Panc1 (cell line): ENCODE data around the gene SPO11. TPM values are rescaled to one million over a fixed set of nuclear protein-coding genes. Genes with fewer than 3 reads are reported as not detected.

Experiments
- ATAC-seq: fragments of 200-7000 bp; cut with Tn5 transposase; 2 replicates; pipeline ENCODE4 v1.9.1; 2020; ENCODE audit warnings: mild to moderate bottlenecking, moderate library complexity
- BruUV-seq: library from RNA; stranded (reverse); fragments of 400-500 nt; replicated peaks from 2 replicates; lab custom pipeline; 2021; lab: Mats Ljungman, UMichigan
- CTCF ChIA-PET: fragments of 300-600 bp; sonication (Branson Sonifier 250); formaldehyde crosslinking; loops from one replicate; lab custom pipeline; 2022; ENCODE audit warnings: antibody characterized with exemption; lab: Charles Lee
- POLR2A ChIA-PET: fragments of 300-600 bp; sonication (Branson Sonifier 250); formaldehyde crosslinking; loops from one replicate; lab custom pipeline; 2022; ENCODE audit warnings: antibody characterized with exemption; lab: Charles Lee
- DNase-seq: peaks from one replicate; pipeline ENCODE4 v3.0.0-alpha.2; 2010; ENCODE audit warnings: low read depth, low spot score
- H3K27ac ChIP-seq: 2 replicates; pipeline ENCODE4 v1.5.1; 2011; ENCODE audit warnings: mild to moderate bottlenecking, low read length, inconsistent platforms
- H3K27me3 ChIP-seq: fragments of 200-500 bp; sonication (Bioruptor generic); 2 replicates; pipeline ENCODE4 v1.6.0; 2014; ENCODE audit warnings: low read length, inconsistent platforms; ENCODE audit not compliant: control insufficient read depth, insufficient read depth
- H3K36me3 ChIP-seq: fragments of 200-500 bp; sonication (Bioruptor generic); 2 replicates; pipeline ENCODE4 v1.5.1; 2014; ENCODE audit warnings: inconsistent platforms, mild to moderate bottlenecking, low read length, moderate library complexity; ENCODE audit not compliant: control insufficient read depth, insufficient read depth
- H3K4me1 ChIP-seq: 2 replicates; pipeline ENCODE4 v1.5.1; 2011; ENCODE audit warnings: inconsistent platforms, mild to moderate bottlenecking, low read length, moderate library complexity; ENCODE audit not compliant: control insufficient read depth, insufficient read depth
- H3K4me3 ChIP-seq, 2 experiments: 2 replicates each; pipeline ENCODE4 v1.5.1; 2011 to 2012; ENCODE audit warnings: low read depth in 2 of 2, low read length in 2 of 2, mild to moderate bottlenecking in 2 of 2, inconsistent platforms in 1 of 2, moderate library complexity in 1 of 2
- H3K9me3 ChIP-seq: fragments of 200-500 bp; sonication (Bioruptor generic); 2 replicates; pipeline ENCODE4 v1.5.1; 2014; ENCODE audit warnings: low read depth, mild to moderate bottlenecking, inconsistent platforms, low read length, moderate library complexity; ENCODE audit not compliant: control insufficient read depth, insufficient read depth
- POLR2AphosphoS5 ChIP-seq: IDR thresholded peaks from 2 replicates; pipeline ENCODE4 v1.6.1; 2012; ENCODE audit warnings: mild to moderate bottlenecking, low read depth, low read length, moderate library complexity
- REST ChIP-seq, 2 experiments: IDR thresholded peaks; 2 replicates each; pipeline ENCODE4 v1.6.1; 2011 to 2012; ENCODE audit warnings: low read depth in 2 of 2, control low read depth in 1 of 2, low read length in 1 of 2, mild to moderate bottlenecking in 1 of 2, moderate library complexity in 1 of 2; ENCODE audit not compliant: insufficient read depth in 1 of 2
- SIN3A ChIP-seq: IDR thresholded peaks from 2 replicates; pipeline ENCODE4 v1.6.1; 2012; ENCODE audit warnings: low read depth, mild to moderate bottlenecking, low read length, moderate library complexity, borderline replicate concordance; ENCODE audit not compliant: insufficient read depth
- TCF7L2 ChIP-seq: IDR thresholded peaks from 2 replicates; pipeline ENCODE4 v1.6.1; 2011; ENCODE audit warnings: mild to moderate bottlenecking, low read depth, low read length, inconsistent platforms
- in situ Hi-C: cut with HindIII; loops from 2 replicates; pipeline ENCODE4 v1.10.0; 2016; ENCODE audit warnings: low sequenced_read_pairs, low pct_unique_long_range_greater_than_20kb
- intact Hi-C: fragments of 100-400 bp; cut with micrococcal nuclease; formaldehyde crosslinking; loops from one replicate; pipeline ENCODE4 v1.10.0; 2022; ENCODE audit not compliant: unreplicated experiment
- total RNA-seq: library from RNA; stranded (reverse); gene quantifications from one replicate; pipeline ENCODE4 v1.2.1, GENCODE V29; 2021; ENCODE audit not compliant: unreplicated experiment
- TF ChIP-seq, protein P1 (sequence below): fragments of 450-650 bp; IDR thresholded peaks from 2 replicates; pipeline ENCODE4 v1.5.1; 2017; ENCODE audit warnings: mild to moderate bottlenecking

The SPO11 gene
- total RNA-seq, 1 experiment from 2014 or later = not detected

GRCh38 chr20:57309544-57310115, 20.0 kb upstream of the SPO11 start:
- Histone ChIP-seq H3K9me3 (no peaks in the 10 kb centered on the region), H3K36me3 (no peaks in the 10 kb centered on the region), H3K4me1 (no peaks in the 10 kb centered on the region), H3K4me3 (no peak overlapping the region), H3K27me3 (peaks cover 16% of the 10 kb centered on the region), H3K27ac (no peak overlapping the region)
- no TSS peak for BruUV-seq
- ChIA-PET CTCF (no interaction called here), POLR2A (interaction anchor here (0.6 kb wide), 1 partner anchor 14 kb away, joined by 3 read pairs; no protein-coding TSS in a partner anchor)
- TF ChIP-seq SIN3A (no peak), TCF7L2 (no peak), POLR2AphosphoS5 (no peak)
- TF ChIP-seq, protein P1, sequence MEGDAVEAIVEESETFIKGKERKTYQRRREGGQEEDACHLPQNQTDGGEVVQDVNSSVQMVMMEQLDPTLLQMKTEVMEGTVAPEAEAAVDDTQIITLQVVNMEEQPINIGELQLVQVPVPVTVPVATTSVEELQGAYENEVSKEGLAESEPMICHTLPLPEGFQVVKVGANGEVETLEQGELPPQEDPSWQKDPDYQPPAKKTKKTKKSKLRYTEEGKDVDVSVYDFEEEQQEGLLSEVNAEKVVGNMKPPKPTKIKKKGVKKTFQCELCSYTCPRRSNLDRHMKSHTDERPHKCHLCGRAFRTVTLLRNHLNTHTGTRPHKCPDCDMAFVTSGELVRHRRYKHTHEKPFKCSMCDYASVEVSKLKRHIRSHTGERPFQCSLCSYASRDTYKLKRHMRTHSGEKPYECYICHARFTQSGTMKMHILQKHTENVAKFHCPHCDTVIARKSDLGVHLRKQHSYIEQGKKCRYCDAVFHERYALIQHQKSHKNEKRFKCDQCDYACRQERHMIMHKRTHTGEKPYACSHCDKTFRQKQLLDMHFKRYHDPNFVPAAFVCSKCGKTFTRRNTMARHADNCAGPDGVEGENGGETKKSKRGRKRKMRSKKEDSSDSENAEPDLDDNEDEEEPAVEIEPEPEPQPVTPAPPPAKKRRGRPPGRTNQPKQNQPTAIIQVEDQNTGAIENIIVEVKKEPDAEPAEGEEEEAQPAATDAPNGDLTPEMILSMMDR = no peak
- DNase-seq (no peak), ATAC-seq (no peak)
- in situ Hi-C loops = no loop called here
- intact Hi-C loops = no loop called here

DNA sequence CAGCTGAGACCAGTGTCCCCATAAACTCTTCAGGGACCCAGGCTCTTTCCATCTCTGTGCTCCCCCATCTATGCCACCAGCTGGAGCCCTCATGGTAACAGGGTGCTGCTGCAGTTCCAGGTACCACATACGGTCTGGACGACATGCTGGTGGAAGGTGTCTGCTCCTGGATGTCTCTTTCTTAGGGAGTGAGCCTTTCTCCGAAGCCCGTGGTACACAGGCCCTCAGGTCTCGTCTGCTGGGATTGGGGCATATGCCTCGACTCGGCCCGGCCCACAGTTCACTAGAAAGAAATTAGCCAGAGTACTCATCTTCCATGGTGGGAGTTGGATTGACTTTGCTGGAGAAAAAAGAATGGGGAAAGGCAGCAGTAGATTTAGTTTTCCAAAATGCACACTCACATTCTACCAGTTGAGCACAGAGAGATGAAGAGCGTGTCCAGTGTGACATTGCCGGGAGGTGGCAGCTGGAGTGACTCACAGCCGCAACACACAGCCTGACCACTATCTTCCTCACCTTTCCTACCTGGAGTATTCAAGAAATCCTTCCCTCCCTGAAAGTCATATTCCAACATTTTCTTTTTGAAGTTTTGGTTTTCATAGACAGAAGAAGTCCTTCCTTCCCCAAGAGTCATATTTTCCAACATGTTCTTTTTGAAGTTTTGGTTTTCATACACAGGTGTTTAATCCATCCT, 18.6 kb upstream of the SPO11 start:
- Histone ChIP-seq H3K27ac (no peak overlapping the region), H3K27me3 (peaks cover 16% of the 10 kb centered on the region), H3K9me3 (no peaks in the 10 kb centered on the region), H3K36me3 (no peaks in the 10 kb centered on the region), H3K4me3 (no peak overlapping the region), H3K4me1 (no peaks in the 10 kb centered on the region)
- intact Hi-C loops (no loop called here), in situ Hi-C loops (no loop called here)
- ATAC-seq (no peak), DNase-seq (no peak)
- ChIA-PET CTCF (interaction anchor here (0.7 kb wide), 1 partner anchor 263 kb away, joined by 4 read pairs; no protein-coding TSS in a partner anchor), POLR2A (no interaction called here)
- TF ChIP-seq SIN3A = no peak
- no peak for TF ChIP-seq TCF7L2
- TF ChIP-seq REST (IDR thresholded peaks at IDR 0.05; ENCODE audit: insufficient read depth in 1 of 2, low read depth in 2 of 2, low read length in 1 of 2) = no peak
- no TSS peak for BruUV-seq

DNA sequence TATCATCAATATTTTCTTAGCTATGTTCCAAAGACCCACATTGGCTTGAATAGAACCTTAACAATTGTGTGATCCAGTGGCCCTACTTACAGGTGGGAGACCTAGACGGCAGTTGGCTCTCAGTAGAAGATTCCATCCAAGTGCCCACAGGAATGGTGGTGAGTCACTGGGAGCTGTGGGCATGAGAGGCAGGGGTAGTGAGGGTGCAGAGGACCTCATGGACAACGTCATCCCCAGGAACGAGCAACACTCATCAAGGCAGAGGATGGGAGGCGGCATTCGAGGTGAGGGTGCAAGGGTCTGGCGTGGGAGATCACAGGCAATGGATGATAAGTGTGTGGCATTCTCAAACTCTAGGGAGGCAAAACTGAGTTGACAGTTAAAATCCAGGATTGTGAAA, 17.5 kb upstream of the SPO11 start:
- no TSS peak for BruUV-seq
- H3K4me1 ChIP-seq = no peaks in the 10 kb centered on the region
- TF ChIP-seq POLR2AphosphoS5 = no peak
- no peak for TF ChIP-seq SIN3A
- TF ChIP-seq, protein P1 = no peak
- no peak for TF ChIP-seq TCF7L2
- no peaks in the 10 kb centered on the region for H3K36me3 ChIP-seq
- POLR2A ChIA-PET = no interaction called here
- peaks cover 16% of the 10 kb centered on the region for H3K27me3 ChIP-seq
- H3K27ac ChIP-seq = no peak overlapping the region
- CTCF ChIA-PET = interaction anchor here (0.7 kb wide), 1 partner anchor 265 kb away, joined by 4 read pairs; no protein-coding TSS in a partner anchor
- no peak for ATAC-seq
- no peak overlapping the region for H3K4me3 ChIP-seq
- intact Hi-C loops (no loop called here), in situ Hi-C loops (no loop called here)
- no peak for DNase-seq
- no peaks in the 10 kb centered on the region for H3K9me3 ChIP-seq
